Parietal lobe (tissue), 2 donors: Measurements from ENCODE around the gene CEACAM1. TPM values are rescaled to one million over a fixed set of nuclear protein-coding genes. Genes with fewer than 3 reads are reported as not detected.

Experiments
- small RNA-seq: library from RNA; depleted of rRNA; stranded (forward); fragments of <200 nt; gene quantifications from one replicate; pipeline ENCODE3, GENCODE V24; 2014; ENCODE audit warnings: low replicate concordance
- total RNA-seq: library from RNA; depleted of rRNA; stranded (reverse); fragments of >200 nt; gene quantifications from one replicate; pipeline ENCODE4 v1.2.3, GENCODE V29; 2014

The CEACAM1 gene
- total RNA-seq = not detected

DNA sequence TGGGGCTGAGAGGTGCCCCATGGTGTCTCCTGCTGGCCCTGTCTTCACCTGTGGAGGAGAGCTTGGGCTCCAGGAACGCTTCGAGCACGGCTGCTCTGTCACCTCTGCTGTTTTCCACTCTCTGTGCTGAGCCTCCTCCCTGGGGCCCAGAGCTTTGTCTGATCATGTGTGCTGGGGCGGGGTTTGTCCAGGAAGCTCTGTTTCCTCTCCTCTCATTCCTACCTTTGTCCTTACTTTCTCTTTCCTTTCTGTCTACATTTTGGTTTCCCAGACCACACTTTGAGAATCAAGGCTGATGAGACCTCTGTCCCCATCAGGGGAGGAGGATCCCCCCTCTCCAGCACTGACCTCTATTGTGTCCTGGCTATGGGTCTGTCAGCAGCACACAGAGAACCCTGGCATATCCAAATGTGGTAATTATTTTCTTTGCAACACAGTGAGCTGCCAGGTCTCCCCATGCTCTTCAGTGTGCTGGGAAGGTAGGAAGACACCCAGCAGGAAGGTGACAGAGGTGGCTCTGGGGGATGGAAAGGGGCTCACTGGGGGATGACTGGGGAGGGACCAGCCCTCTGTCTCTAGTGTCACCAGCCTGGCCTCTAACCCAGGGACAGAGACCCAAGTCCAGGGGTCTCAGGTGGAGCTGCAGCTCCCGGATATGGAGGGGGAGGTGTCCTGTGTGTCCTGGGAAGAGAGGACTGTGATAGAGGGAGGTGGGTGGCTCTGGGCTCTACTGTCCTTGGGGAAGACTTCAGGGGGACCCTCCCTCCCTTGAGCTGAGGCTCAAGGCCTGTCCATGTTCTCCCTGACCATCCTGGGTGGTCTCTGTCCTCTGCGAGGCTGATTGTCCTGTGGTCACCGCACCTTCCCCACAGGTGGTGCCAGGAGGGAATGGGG is at the start of gene CEACAM1:
CEACAM1 (minus strand) TSS at position 128 of the 894 bp plus-strand sequence; CDS start at position 21, 107 bp downstream.

Small RNAs within 50 kb of the gene (small RNA-seq; reads per million reads assigned to genes)
- not detected for gene RNU4-60P

Other genes starting within 250 kb of the CEACAM1 start
- 2.8 TPM for gene PRR19, start 226.3 kb downstream of the CEACAM1 start, total RNA-seq
- gene PAFAH1B3, start 225.9 kb downstream of the CEACAM1 start, total RNA-seq = 203 TPM
- gene TMEM145, start 215.2 kb downstream of the CEACAM1 start, total RNA-seq = 77.6 TPM
- gene MEGF8, start 202.8 kb downstream of the CEACAM1 start, total RNA-seq = 54.8 TPM
- gene CNFN, start 138.2 kb downstream of the CEACAM1 start, total RNA-seq = not detected
- gene LIPE, start 101.1 kb downstream of the CEACAM1 start, total RNA-seq = 11.0 TPM
- not detected for gene CXCL17, start 85.5 kb downstream of the CEACAM1 start, total RNA-seq
- gene CEACAM8, start 66.4 kb upstream of the CEACAM1 start, total RNA-seq = not detected
- not detected for gene PSG3, start 212.0 kb upstream of the CEACAM1 start, total RNA-seq
- gene PSG8, start 237.2 kb upstream of the CEACAM1 start, total RNA-seq = not detected